GM21528 (cell line): ENCODE data around the gene CPSF7.

Experiments
- ATAC-seq: cut with Tn5 transposase; IDR thresholded peaks from one replicate; pipeline ENCODE4 v1.9.1; 2021; ENCODE audit warnings: mild to moderate bottlenecking, moderate library complexity; ENCODE audit not compliant: unreplicated experiment, low FRiP score

The CPSF7 gene

GRCh38 chr11:61359516-61359915 lies 70.3 kb downstream of the CPSF7 start:
- no peak for ATAC-seq

- ATAC-seq: no peak
Observed at GRCh38 chr11:61358566-61358965, 71.2 kb downstream of the CPSF7 start.

- ATAC-seq: no peak
Observed at GRCh38 chr11:61357894-61358239, 71.9 kb downstream of the CPSF7 start.

- peak; percentile 48 for ATAC-seq
Observed at GRCh38 chr11:61357233-61357893, 72.4 kb downstream of the CPSF7 start.

- no peak for ATAC-seq
Observed at GRCh38 chr11:61356706-61357105, 73.1 kb downstream of the CPSF7 start.

- no peak for ATAC-seq
Observed at GRCh38 chr11:61354208-61354607, 75.6 kb downstream of the CPSF7 start.

GRCh38 chr11:61353131-61354067 lies 76.4 kb downstream of the CPSF7 start:
- ATAC-seq: no peak
